Nephron (organoid): ENCODE measurements around the gene IGSF22.
"Not testable (repeated sequence)": the region's sequence is repeated elsewhere in the genome, so short reads cannot be mapped to it uniquely, and the experiment has no call there.

Experiments
- H3K27ac Mint-ChIP-seq, 3 experiments: 2 replicates each; pipeline ENCODE4 v1.8.0; 2020; ENCODE audit warnings: mixed read lengths in 3 of 3, mild to moderate bottlenecking in 2 of 3, moderate library complexity in 1 of 3
- H3K27me3 Mint-ChIP-seq: 2 replicates; pipeline ENCODE4 v1.8.0; 2021; ENCODE audit warnings: low read depth, mild to moderate bottlenecking, moderate library complexity, mixed read lengths
- H3K36me3 Mint-ChIP-seq: 2 replicates; pipeline ENCODE4 v1.8.0; 2020; ENCODE audit warnings: low read depth, mixed read lengths
- H3K4me1 Mint-ChIP-seq: 2 replicates; pipeline ENCODE4 v1.8.0; 2020; ENCODE audit warnings: mixed read lengths
- H3K4me3 Mint-ChIP-seq, 3 experiments: 2 replicates each; pipeline ENCODE4 v1.8.0; 2020; ENCODE audit warnings: mild to moderate bottlenecking in 3 of 3, mixed read lengths in 3 of 3, moderate library complexity in 2 of 3
- H3K9me3 Mint-ChIP-seq: 2 replicates; pipeline ENCODE4 v1.8.0; 2020; ENCODE audit warnings: mixed read lengths
- TF ChIP-seq, protein P1 (sequence below), 3 experiments: fragments of 200-600 bp; sonication (generic); IDR thresholded peaks; one replicate each; pipeline ENCODE4 v1.5.0; 2021; ENCODE audit warnings: antibody characterized with exemption in 3 of 3; ENCODE audit not compliant: unreplicated experiment in 3 of 3

Gene IGSF22

DNA sequence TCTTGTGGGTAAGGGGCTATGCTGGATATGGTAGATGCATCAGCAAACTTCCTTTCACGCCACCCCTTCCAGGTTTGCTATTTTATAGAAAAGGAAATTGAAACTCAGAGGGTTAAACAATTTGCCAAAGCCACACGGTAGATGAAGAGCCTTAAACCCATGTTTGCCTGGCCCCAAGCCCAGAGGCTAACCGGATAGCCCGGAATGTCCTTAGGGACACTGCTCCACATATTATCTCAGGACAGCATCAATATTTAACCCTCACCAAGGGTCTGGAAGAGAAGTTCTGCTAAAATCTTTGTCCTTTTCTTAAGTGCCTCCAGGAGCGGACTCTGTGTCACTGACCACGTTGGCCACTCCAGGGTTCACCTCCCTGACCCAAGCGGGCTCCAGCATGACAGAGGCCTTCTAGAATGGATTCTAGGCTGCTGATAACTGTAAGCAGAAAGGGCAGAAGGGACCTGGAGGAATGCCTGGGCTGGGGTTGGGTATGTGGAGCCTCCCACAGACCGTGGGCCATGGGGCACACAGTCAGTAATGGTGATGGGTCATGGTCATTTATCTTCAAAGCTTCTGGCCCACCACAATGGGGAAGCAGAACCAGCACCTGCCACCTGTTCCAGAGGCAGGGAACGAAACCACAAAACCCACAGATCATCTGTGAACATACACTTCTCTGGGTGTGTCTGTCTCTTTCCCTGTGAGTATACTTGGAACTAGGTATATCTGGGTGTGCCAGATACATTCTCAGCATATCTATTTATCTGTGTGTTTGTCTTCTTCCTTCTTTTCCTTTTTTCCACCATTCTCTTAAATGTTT lies 32.8 kb downstream of the IGSF22 start:
- Mint-ChIP-seq H3K4me1 (peaks cover 12% of the 10 kb centered on the region), H3K4me3 (no peak overlapping the region), H3K9me3 (no peaks in the 10 kb centered on the region), H3K36me3 (no peaks in the 10 kb centered on the region), H3K27me3 (peaks cover 12% of the 10 kb centered on the region), H3K27ac (no peak overlapping the region)
- TF ChIP-seq, protein P1, sequence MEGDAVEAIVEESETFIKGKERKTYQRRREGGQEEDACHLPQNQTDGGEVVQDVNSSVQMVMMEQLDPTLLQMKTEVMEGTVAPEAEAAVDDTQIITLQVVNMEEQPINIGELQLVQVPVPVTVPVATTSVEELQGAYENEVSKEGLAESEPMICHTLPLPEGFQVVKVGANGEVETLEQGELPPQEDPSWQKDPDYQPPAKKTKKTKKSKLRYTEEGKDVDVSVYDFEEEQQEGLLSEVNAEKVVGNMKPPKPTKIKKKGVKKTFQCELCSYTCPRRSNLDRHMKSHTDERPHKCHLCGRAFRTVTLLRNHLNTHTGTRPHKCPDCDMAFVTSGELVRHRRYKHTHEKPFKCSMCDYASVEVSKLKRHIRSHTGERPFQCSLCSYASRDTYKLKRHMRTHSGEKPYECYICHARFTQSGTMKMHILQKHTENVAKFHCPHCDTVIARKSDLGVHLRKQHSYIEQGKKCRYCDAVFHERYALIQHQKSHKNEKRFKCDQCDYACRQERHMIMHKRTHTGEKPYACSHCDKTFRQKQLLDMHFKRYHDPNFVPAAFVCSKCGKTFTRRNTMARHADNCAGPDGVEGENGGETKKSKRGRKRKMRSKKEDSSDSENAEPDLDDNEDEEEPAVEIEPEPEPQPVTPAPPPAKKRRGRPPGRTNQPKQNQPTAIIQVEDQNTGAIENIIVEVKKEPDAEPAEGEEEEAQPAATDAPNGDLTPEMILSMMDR (IDR thresholded peaks at IDR 0.05; ENCODE audit: unreplicated experiment in 3 of 3), result no peak

DNA sequence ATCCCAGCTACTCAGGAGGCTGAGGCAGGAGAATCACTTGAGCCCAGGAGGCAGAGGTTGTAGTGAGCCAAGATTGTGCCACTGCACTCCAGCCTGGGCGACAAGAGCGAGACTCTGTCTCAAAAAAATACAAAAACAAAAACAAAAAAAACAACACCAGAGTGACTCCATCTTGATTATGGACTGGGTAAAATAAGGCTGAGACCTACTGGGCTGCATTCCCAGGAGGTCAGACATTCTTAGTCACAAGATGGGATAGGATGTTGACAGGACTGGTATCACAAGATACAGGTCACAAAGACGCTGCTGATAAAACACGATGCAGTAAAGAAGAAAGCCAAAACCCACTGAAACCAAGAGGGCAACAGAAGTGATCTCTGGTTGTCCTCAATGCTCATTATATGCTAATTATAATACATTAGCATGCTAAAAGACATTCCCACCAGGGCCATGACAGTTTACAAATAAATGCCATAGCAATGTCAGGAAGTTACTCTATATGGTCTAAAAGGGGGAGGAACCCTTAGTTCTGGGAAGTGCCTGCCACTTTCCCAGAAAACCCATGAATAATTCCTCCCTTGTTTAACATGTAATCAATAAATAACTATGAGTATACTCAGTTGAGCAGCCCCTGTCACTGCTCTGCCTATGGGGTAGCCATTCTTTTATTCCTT lies 34.4 kb downstream of the IGSF22 start:
- H3K27ac Mint-ChIP-seq, H3K4me3 Mint-ChIP-seq, H3K4me1 Mint-ChIP-seq, H3K27me3 Mint-ChIP-seq, H3K36me3 Mint-ChIP-seq, H3K9me3 Mint-ChIP-seq: not testable (repeated sequence)

DNA sequence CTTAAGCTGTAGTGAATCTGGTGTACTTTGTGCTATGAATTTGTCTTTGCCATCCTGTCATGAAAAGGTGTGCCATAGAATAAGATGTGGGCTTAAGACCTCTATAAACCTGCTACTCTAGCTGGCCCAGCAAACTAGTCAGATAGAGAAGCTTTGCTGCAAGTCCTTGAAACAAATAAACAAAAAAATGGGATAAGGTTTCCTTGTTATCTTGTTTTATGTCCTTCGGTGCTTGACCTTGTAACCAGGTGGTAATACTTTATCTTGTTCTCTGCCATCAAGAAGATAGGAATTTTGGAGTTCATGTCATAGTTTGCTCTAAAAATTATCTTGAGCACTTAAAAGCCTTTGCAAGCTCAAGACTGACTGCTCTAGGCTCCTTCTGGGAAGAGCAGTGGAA lies 41.7 kb downstream of the IGSF22 start:
- no peak overlapping the region for H3K27ac Mint-ChIP-seq
- no peaks in the 10 kb centered on the region for H3K4me1 Mint-ChIP-seq
- H3K9me3 Mint-ChIP-seq, result no peaks in the 10 kb centered on the region
- TF ChIP-seq, protein P1 (IDR thresholded peaks at IDR 0.05; ENCODE audit: unreplicated experiment in 3 of 3), result no peak
- no peaks in the 10 kb centered on the region for H3K36me3 Mint-ChIP-seq
- no peaks in the 10 kb centered on the region for H3K27me3 Mint-ChIP-seq
- H3K4me3 Mint-ChIP-seq, result no peak overlapping the region

DNA sequence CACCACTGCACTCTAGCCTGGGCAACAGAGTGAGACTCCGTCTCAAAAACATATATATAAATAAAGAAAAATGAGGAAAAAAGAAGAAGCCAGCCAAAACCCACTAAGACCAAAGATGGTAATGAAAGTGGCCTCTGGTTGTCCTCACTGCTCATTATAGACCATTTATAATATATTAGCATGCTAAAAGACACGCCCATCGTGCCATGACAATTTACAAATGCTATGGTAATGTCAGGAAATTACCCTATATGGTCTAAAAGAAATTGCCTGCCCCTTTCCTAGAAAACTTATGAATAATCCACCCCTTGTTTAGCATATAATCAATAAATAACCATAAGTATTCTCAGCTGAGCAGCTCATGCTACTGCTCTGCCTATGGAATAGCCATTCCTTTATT lies 43.5 kb downstream of the IGSF22 start:
- H3K4me1 Mint-ChIP-seq, result no peaks in the 10 kb centered on the region
- H3K27me3 Mint-ChIP-seq, result no peaks in the 10 kb centered on the region
- H3K36me3 Mint-ChIP-seq, result no peaks in the 10 kb centered on the region
- TF ChIP-seq, protein P1 (IDR thresholded peaks at IDR 0.05; ENCODE audit: unreplicated experiment in 3 of 3), result no peak
- no peaks in the 10 kb centered on the region for H3K9me3 Mint-ChIP-seq
- no peak overlapping the region for H3K4me3 Mint-ChIP-seq
- no peak overlapping the region for H3K27ac Mint-ChIP-seq

DNA sequence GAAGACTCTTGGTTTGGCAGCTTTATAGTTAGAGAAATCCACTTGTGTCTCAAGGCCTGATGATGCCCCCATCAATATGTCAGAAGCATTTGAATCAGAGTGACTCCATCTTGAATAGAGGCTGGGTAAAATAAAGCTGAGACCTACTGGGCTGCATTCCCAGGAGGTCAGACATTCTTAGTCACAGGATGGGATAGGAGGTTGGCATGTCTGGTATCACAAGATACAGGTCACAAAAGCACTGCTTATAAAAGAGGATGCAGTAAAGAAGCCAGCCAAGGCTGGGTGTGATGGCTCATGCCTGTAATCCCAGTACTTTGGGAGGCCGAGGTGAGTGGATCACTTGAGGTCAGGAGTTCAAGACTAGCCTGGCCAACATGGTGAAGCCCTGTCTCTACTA lies 44.0 kb downstream of the IGSF22 start:
- not testable (repeated sequence) for H3K27me3 Mint-ChIP-seq, H3K4me1 Mint-ChIP-seq, H3K4me3 Mint-ChIP-seq, H3K9me3 Mint-ChIP-seq, H3K36me3 Mint-ChIP-seq, H3K27ac Mint-ChIP-seq

DNA sequence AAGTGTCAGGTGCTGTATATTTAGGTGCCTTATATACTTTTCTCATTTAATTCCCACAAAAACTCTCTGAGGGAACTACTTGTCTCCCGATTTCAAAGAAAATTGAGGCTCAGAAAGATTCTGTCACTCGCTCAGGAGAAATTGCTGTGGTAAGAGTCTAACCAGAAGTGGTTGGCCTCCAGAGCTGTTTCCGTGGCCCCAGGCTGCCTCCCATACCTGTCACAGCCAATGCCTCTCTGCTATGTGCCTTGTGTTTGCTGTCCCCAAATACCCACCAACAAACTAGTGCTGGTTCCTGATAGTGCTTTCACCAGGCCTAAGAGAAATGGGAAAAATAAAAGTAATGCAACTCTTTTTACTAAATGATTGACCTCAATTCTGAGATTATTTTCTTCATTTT lies 48.4 kb downstream of the IGSF22 start:
- H3K4me3 Mint-ChIP-seq, result no peak overlapping the region
- TF ChIP-seq, protein P1 (IDR thresholded peaks at IDR 0.05; ENCODE audit: unreplicated experiment in 3 of 3), result no peak
- no peaks in the 10 kb centered on the region for H3K4me1 Mint-ChIP-seq
- H3K27ac Mint-ChIP-seq, result no peak overlapping the region
- no peaks in the 10 kb centered on the region for H3K36me3 Mint-ChIP-seq
- H3K27me3 Mint-ChIP-seq, result no peaks in the 10 kb centered on the region
- H3K9me3 Mint-ChIP-seq, result no peaks in the 10 kb centered on the region

DNA sequence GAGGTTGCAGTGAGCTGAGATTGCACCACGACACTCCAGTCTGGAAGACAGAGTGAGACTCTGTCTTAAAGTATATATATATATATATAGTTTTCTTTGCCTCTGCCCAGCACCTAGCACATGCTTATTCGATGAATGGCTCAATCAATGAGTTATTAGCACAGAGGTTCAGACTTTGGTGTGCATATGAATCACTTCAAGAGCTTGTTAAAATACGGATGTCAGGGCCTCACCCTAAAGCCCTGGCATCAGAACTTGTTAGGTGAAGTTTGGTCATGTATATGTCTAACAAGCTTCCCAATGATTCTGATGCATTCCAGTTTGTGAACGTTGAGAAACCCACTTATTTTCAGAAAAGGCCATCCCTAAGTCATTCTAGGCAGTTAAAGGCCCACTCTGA lies 49.2 kb downstream of the IGSF22 start:
- TF ChIP-seq, protein P1 (IDR thresholded peaks at IDR 0.05; ENCODE audit: unreplicated experiment in 3 of 3), result no peak
- Mint-ChIP-seq H3K9me3 (no peaks in the 10 kb centered on the region), H3K27me3 (no peaks in the 10 kb centered on the region), H3K4me3 (no peak overlapping the region), H3K36me3 (no peaks in the 10 kb centered on the region), H3K27ac (no peak overlapping the region), H3K4me1 (no peaks in the 10 kb centered on the region)

DNA sequence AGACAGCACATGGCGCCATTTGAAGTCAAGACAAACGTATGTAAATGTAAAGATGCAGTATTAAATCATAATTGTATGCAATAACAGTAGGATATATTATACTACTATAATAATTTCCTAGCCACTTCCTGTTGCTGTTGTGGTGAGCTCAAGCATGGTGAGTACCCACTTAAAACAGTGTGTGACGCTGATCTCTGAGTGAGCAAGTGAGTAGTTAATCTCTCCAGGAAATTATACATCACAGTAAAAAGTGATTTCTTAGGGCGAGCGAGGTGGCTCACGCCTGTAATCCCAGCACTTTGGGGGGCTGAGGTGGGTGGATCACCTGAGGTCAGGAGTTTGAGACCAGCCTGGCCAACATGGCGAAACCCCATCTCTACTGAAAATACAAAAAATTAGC lies 53.8 kb downstream of the IGSF22 start:
- not testable (repeated sequence) for H3K27ac Mint-ChIP-seq, H3K4me1 Mint-ChIP-seq, H3K4me3 Mint-ChIP-seq, H3K9me3 Mint-ChIP-seq, H3K27me3 Mint-ChIP-seq, H3K36me3 Mint-ChIP-seq
